Naive thymus-derived CD4-positive, alpha-beta T cell (primary cell): ENCODE data around the gene MFSD6L. TPM values are rescaled to one million over a fixed set of nuclear protein-coding genes. Genes with fewer than 3 reads are reported as not detected.
A peak's percentile ranks its signal among the peaks of the same experiment; 100 is the strongest.

ENCODE experiments used
- ATAC-seq: fragments of 150-1000 bp; cut with Tn5 transposase; 2 replicates; pipeline ENCODE4 v1.10.0; 2021; ENCODE audit warnings: mild to moderate bottlenecking, moderate library complexity
- CTCF ChIA-PET: fragments of 350-600 bp; sonication (Branson Sonifier 250); formaldehyde crosslinking; loops from one replicate; lab custom pipeline; 2021; ENCODE audit warnings: antibody characterized with exemption; lab: Charles Lee
- POLR2A ChIA-PET: fragments of 350-600 bp; sonication (Branson Sonifier 250); formaldehyde crosslinking; loops from one replicate; lab custom pipeline; 2021; ENCODE audit warnings: antibody characterized with exemption, inconsistent platforms; lab: Charles Lee
- DNase-seq, 9 donors: peaks; one replicate each; pipeline versions ENCODE4 v3.0.0 to v3.0.0-alpha.2; 2020 to 2022; ENCODE audit warnings: mixed read lengths in 1 of 9
- H3K27ac ChIP-seq: one replicate; pipeline ENCODE4 v1.7.0; 2013; ENCODE audit warnings: mild to moderate bottlenecking, low read depth, low read length, moderate library complexity
- H3K27me3 ChIP-seq, 2 donors: one replicate each; pipeline ENCODE4 v1.7.0; 2013; ENCODE audit warnings: low read length in 2 of 2, mild to moderate bottlenecking in 2 of 2, moderate library complexity in 2 of 2; ENCODE audit not compliant: control insufficient read depth in 2 of 2, insufficient read depth in 2 of 2
- H3K36me3 ChIP-seq, 3 experiments: 1 replicate in 2 of 3; 2 replicates in 1 of 3; pipeline ENCODE4 v1.7.0; 2013; ENCODE audit warnings: low read length in 3 of 3, mild to moderate bottlenecking in 3 of 3, moderate library complexity in 1 of 3; ENCODE audit not compliant: insufficient read depth in 3 of 3, control insufficient read depth in 2 of 3
- H3K4me1 ChIP-seq, 2 donors: one replicate each; pipeline ENCODE4 v1.7.0; 2013; ENCODE audit warnings: low read length in 2 of 2, mild to moderate bottlenecking in 2 of 2, moderate library complexity in 1 of 2; ENCODE audit not compliant: control insufficient read depth in 2 of 2, insufficient read depth in 2 of 2
- H3K4me3 ChIP-seq: 2 replicates; pipeline ENCODE4 v1.7.0; 2013; ENCODE audit warnings: mild to moderate bottlenecking, low read length
- H3K9me3 ChIP-seq, 3 experiments: 1 replicate in 2 of 3; 2 replicates in 1 of 3; pipeline ENCODE4 v1.7.0; 2013; ENCODE audit warnings: low read length in 3 of 3; ENCODE audit not compliant: control insufficient read depth in 2 of 3
- H3K27ac Mint-ChIP-seq, 9 donors: one replicate each; pipeline ENCODE4 v1.8.0; 2020 to 2022; ENCODE audit warnings: mixed read lengths in 9 of 9, mild to moderate bottlenecking in 8 of 9, moderate library complexity in 5 of 9, inconsistent platforms in 2 of 9
- H3K27me3 Mint-ChIP-seq, 5 donors: one replicate each; pipeline ENCODE4 v1.8.0; 2021 to 2022; ENCODE audit warnings: mixed read lengths in 5 of 5, mild to moderate bottlenecking in 1 of 5
- H3K36me3 Mint-ChIP-seq, 5 donors: one replicate each; pipeline ENCODE4 v1.8.0; 2020 to 2022; ENCODE audit warnings: mixed read lengths in 5 of 5, mild to moderate bottlenecking in 3 of 5, inconsistent platforms in 1 of 5
- H3K4me1 Mint-ChIP-seq, 7 donors: one replicate each; pipeline ENCODE4 v1.8.0; 2020 to 2022; ENCODE audit warnings: mixed read lengths in 7 of 7, mild to moderate bottlenecking in 3 of 7, inconsistent platforms in 1 of 7
- H3K4me3 Mint-ChIP-seq, 10 donors: one replicate each; pipeline ENCODE4 v1.8.0; 2020 to 2022; ENCODE audit warnings: mild to moderate bottlenecking in 10 of 10, mixed read lengths in 10 of 10, moderate library complexity in 6 of 10, inconsistent platforms in 2 of 10
- H3K9me3 Mint-ChIP-seq, 11 donors: one replicate each; pipeline ENCODE4 v1.8.0; 2020 to 2022; ENCODE audit warnings: mixed read lengths in 11 of 11, mild to moderate bottlenecking in 4 of 11, inconsistent platforms in 1 of 11, moderate library complexity in 1 of 11
- intact Hi-C, 2 donors: fragments of 100-400 bp; cut with micrococcal nuclease; formaldehyde crosslinking; loops; one replicate each; pipeline ENCODE4 v1.15.1; 2023
- polyA plus RNA-seq, 2 donors: library from polyadenylated mRNA; unstranded; fragments of 300-500 nt; fragmentation: Illumina TruSeq; gene quantifications; one replicate each; pipeline ENCODE4 v1.2.3, GENCODE V29; 2021
- total RNA-seq, 6 experiments: library from RNA in 5 of 6; stranded (reverse) in 5 of 6; gene quantifications; 1 replicate in 5 of 6; 2 replicates in 1 of 6; pipeline ENCODE4 v1.2.3 and lab custom pipeline; 2021 to 2026

MFSD6L gene
- total and polyA plus RNA-seq, 7 experiments from 2014 or later = 0.96 to 1.8 TPM; not detected in 5

DNA sequence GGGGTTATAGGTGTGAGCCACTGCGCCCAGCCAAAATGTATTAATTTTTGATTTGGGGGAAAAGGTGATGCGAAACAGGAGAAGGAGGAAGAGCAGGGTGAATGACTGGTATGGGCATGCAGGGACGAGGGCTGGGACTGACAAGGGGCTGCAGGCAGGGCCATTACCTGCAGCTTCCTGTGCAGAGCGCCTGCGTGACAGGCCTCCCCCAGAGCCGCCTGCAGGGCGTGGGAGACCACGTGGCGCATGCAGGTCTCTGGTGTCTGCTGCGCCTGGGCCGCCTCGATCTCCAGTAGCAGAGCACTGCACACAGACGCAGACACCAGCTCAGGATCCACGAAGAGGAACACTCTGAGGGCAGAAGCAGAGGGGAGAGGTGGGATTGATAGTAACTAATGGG, 35.9 kb upstream of the MFSD6L start:
- Histone ChIP-seq H3K4me1 (no peaks in the 10 kb centered on the region), H3K4me3 (no peak overlapping the region), H3K27ac (no peak overlapping the region), H3K9me3 (no peaks in the 10 kb centered on the region), H3K36me3 (no peaks in the 10 kb centered on the region), H3K27me3 (no peaks in the 10 kb centered on the region)
- Mint-ChIP-seq H3K27ac (no peak overlapping the region), H3K4me3 (no peak overlapping the region), H3K9me3 (peaks cover 0 to 3% (median 0%) of the 10 kb centered on the region in 11 donors), H3K4me1 (no peaks in the 10 kb centered on the region), H3K36me3 (peaks cover 0 to 16% (median 4%) of the 10 kb centered on the region in 5 donors), H3K27me3 (no peaks in the 10 kb centered on the region)
- no peak for DNase-seq
- ATAC-seq = no peak
- POLR2A ChIA-PET = no interaction called here
- intact Hi-C loops = no loop called here
- CTCF ChIA-PET = no interaction called here

DNA sequence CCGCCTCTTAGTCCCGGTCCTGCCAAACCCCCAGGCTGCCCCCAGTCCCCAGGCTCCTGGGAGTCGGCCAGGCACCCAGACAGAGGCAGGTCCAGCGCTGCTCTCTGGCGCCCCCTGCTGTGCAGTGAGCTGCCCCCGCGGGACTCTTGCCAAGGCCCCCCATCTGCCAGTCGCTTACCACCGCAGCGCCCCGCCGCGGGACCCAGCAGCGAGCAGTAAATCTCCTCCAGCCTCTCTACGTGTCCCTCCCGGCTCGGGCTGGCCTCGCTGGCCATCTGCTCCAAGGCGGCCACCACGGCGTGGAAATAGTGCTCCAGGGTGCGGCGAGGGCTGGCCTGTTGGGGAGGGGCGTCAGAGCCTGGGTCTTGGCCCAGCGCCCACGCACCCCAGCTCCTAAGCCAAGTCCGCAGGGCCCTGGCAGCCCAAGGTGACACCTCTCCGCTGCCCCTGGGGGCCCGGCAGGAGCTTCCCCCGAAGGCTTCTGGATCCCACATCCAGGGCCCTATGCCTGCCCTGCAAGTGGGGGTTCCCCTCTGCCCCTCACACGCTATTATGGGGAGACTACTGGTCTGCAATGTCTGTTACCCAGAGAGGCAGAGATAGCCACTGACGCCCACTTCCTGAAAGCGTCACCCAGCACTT, 33.7 kb upstream of the MFSD6L start:
- Mint-ChIP-seq H3K27me3 (no peaks in the 10 kb centered on the region), H3K4me3 (no peak overlapping the region), H3K36me3 (peaks cover 0 to 16% (median 4%) of the 10 kb centered on the region in 5 donors), H3K4me1 (no peaks in the 10 kb centered on the region), H3K27ac (no peak overlapping the region), H3K9me3 (peaks cover 0 to 3% (median 0%) of the 10 kb centered on the region in 11 donors)
- no peaks in the 10 kb centered on the region for H3K36me3 ChIP-seq
- no peaks in the 10 kb centered on the region for H3K9me3 ChIP-seq
- CTCF ChIA-PET = interaction anchor here (0.6 kb wide), 1 partner anchor 146 kb away, joined by 5 read pairs; no protein-coding TSS in a partner anchor
- peak in 6 of 9 donors; percentile 4 to 53 (median 16) for DNase-seq
- H3K4me1 ChIP-seq = no peaks in the 10 kb centered on the region
- ATAC-seq = peak; percentile 38
- POLR2A ChIA-PET = no interaction called here
- H3K27me3 ChIP-seq = no peaks in the 10 kb centered on the region
- no peak overlapping the region for H3K27ac ChIP-seq
- no peak overlapping the region for H3K4me3 ChIP-seq
- intact Hi-C loops = no loop called here

DNA sequence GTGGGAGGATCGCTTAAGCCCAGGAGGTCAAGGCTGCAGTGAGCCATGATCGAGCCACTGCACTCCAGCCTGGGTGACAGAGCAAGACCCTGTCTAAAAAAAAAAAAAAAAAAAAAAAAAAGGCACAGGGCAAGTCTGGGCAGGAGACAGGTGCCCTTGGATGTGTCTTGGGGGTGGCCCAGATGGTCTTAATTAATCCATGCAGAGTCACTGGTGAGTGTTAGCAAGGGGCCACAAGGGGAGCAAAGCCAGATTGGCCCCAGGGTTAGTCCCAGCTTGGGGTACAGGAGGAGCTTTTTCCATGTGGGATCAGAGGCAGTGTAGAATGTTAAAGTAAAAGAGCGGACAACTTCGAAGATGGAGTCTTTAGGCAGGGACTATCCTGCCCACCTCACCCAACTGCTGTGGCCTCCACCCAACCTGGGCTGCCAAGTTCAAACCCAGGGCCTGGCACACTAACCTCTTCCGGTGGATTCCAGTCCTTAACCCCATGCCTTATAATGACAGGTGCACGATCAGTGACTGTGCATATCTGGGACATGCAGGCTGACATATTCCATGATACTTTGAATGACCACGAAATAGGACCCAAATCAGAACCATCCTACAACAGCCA, 32.2 kb upstream of the MFSD6L start:
- POLR2A ChIA-PET = no interaction called here
- intact Hi-C loops = no loop called here
- Histone ChIP-seq H3K9me3 (no peaks in the 10 kb centered on the region), H3K36me3 (no peaks in the 10 kb centered on the region), H3K27ac (no peak overlapping the region), H3K4me1 (no peaks in the 10 kb centered on the region), H3K4me3 (no peak overlapping the region), H3K27me3 (no peaks in the 10 kb centered on the region)
- peaks cover 0 to 13% (median 4%) of the 10 kb centered on the region in 5 donors for H3K36me3 Mint-ChIP-seq
- no peak for DNase-seq
- H3K4me1 Mint-ChIP-seq = no peaks in the 10 kb centered on the region
- peaks cover 0 to 3% (median 0%) of the 10 kb centered on the region in 11 donors for H3K9me3 Mint-ChIP-seq
- H3K4me3 Mint-ChIP-seq = no peak overlapping the region
- no peak overlapping the region for H3K27ac Mint-ChIP-seq
- H3K27me3 Mint-ChIP-seq = no peaks in the 10 kb centered on the region
- CTCF ChIA-PET = no interaction called here
- no peak for ATAC-seq

DNA sequence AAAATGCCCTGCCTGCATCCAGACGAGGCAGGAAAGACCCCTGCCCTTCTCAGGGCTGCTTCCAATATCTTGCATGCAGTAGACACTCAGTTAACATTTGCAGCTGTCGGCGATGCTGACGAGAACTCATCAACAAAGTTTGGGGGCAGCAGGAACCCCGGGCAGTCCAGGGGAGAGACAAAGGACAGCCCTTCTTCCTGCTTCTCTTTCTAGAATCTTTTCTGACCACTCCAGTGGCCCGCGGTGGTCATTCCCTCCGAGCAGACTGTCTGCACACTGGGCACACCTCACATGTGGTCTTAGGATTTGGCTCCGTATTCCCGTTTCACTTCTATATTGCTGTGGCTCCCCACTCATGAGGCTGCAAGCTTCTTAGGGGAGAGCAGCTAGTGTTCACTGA, 31.0 kb upstream of the MFSD6L start:
- Mint-ChIP-seq H3K27me3 (no peaks in the 10 kb centered on the region), H3K4me1 (no peaks in the 10 kb centered on the region), H3K4me3 (no peak overlapping the region), H3K27ac (no peak overlapping the region), H3K36me3 (peaks cover 0 to 14% (median 0%) of the 10 kb centered on the region in 5 donors), H3K9me3 (peaks cover 0 to under 1% (median 0%) of the 10 kb centered on the region in 11 donors)
- Histone ChIP-seq H3K4me1 (no peaks in the 10 kb centered on the region), H3K36me3 (no peaks in the 10 kb centered on the region), H3K27me3 (no peaks in the 10 kb centered on the region), H3K9me3 (no peaks in the 10 kb centered on the region), H3K4me3 (no peak overlapping the region), H3K27ac (no peak overlapping the region)
- intact Hi-C loops = no loop called here
- ATAC-seq (no peak), DNase-seq (no peak)
- POLR2A ChIA-PET = no interaction called here
- CTCF ChIA-PET = no interaction called here

DNA sequence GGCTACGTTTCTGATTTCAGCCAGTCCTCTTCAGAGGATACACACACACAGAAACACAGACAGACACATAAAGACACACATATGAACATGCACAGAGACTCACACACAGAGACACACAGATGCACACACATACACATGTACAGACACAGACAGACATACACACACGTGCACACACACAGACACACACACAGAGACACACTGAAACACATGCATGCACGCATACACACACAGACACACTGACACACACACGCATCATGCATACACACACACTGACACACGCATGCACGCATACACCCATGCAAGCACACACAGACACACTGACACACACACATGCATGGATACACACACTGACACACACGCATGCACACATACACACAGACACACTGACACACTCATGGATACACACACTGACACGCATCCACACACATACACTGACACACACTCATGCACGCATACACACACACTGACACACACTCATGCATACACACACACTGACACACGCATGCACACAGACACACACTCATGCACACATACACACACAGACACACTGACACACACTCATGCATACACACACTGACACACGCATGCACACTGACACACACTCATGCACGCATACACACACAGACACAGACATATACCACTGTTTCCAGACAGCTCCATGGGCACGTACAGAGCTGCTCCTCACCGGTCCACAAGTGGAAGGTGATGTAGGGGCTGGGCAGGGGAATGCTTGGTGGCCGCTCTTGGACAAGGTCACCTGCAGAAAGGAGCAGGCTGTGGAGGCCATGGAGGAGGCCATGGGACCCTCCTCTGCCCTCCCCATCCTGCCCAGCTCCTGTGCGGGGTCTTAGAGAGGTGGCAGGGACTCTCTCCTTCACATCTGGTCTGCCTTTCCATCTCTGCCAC, 30.1 kb upstream of the MFSD6L start:
- Mint-ChIP-seq H3K27ac (peak overlapping the region in 1 of 9 donors; percentile 38), H3K4me1 (no peaks in the 10 kb centered on the region), H3K9me3 (peaks cover 0 to 5% (median 0%) of the 10 kb centered on the region in 11 donors), H3K36me3 (peaks cover 0 to 20% (median 3%) of the 10 kb centered on the region in 5 donors), H3K4me3 (no peak overlapping the region), H3K27me3 (no peaks in the 10 kb centered on the region)
- H3K4me3 ChIP-seq = no peak overlapping the region
- DNase-seq (no peak), ATAC-seq (no peak)
- no peaks in the 10 kb centered on the region for H3K4me1 ChIP-seq
- ChIA-PET POLR2A (interaction anchor here (0.7 kb wide), 1 partner anchor 10 kb away, joined by 3 read pairs; no protein-coding TSS in a partner anchor), CTCF (no interaction called here)
- no peaks in the 10 kb centered on the region for H3K36me3 ChIP-seq
- intact Hi-C loops = no loop called here
- H3K9me3 ChIP-seq = no peaks in the 10 kb centered on the region
- no peak overlapping the region for H3K27ac ChIP-seq
- H3K27me3 ChIP-seq = no peaks in the 10 kb centered on the region

DNA sequence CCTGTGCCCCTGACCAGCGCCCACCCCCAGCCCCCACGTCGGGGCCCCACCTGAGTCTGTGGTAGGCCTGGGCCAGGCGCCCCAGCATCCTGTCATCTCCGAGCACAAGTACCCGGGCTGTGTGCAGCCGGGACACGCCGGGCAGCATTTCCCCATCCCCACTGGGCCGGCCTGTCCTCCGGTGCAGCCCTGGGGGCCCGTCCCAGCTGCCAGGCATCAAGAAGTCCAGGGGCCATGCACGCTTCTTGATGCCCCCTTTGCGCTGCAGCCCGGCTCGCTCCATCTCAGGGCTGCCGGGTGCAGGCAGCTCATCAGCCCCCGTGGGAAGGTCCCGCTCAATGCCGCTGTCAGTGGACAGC, 29.3 kb upstream of the MFSD6L start:
- Histone ChIP-seq H3K4me3 (no peak overlapping the region), H3K4me1 (no peaks in the 10 kb centered on the region), H3K27ac (no peak overlapping the region), H3K27me3 (no peaks in the 10 kb centered on the region), H3K36me3 (no peaks in the 10 kb centered on the region), H3K9me3 (no peaks in the 10 kb centered on the region)
- H3K9me3 Mint-ChIP-seq = peaks cover 0 to 6% (median 0%) of the 10 kb centered on the region in 11 donors
- H3K4me3 Mint-ChIP-seq = no peak overlapping the region
- no peak overlapping the region for H3K27ac Mint-ChIP-seq
- ChIA-PET POLR2A (no interaction called here), CTCF (no interaction called here)
- DNase-seq (no peak), ATAC-seq (no peak)
- intact Hi-C loops = no loop called here
- H3K36me3 Mint-ChIP-seq = peaks cover 0 to 22% (median 5%) of the 10 kb centered on the region in 5 donors
- no peaks in the 10 kb centered on the region for H3K4me1 Mint-ChIP-seq
- no peaks in the 10 kb centered on the region for H3K27me3 Mint-ChIP-seq
